ENCODE results near the gene CTAGE8.
"Not testable (repeated sequence)": the region's sequence is repeated elsewhere in the genome, so short reads cannot be mapped to it uniquely, and the experiment has no call there.

The CTAGE8 gene

GRCh38 chr7:144269188-144269587, at the start of gene CTAGE8:
CTAGE8 (minus strand) TSS chr7:144269288; CDS start chr7:144269250, 38 bp downstream.
- not testable (repeated sequence) for DNase-seq (ENCODE audit: low read depth)

- not testable (repeated sequence) for DNase-seq (ENCODE audit: low read depth)
Measured at GRCh38 chr7:144317537-144317936, 48.4 kb upstream of the CTAGE8 start.

- not testable (repeated sequence) for DNase-seq (ENCODE audit: low read depth)
Measured at GRCh38 chr7:144311872-144312469, 42.9 kb upstream of the CTAGE8 start, which contains the start of gene OR2A1. OR2A1 (plus strand) TSS chr7:144312419; CDS start chr7:144318125, 5,706 bp downstream.

GRCh38 chr7:144311218-144311617, 42.1 kb upstream of the CTAGE8 start:
- not testable (repeated sequence) for DNase-seq (ENCODE audit: low read depth)

- DNase-seq (ENCODE audit: low read depth) = not testable (repeated sequence)
Measured at GRCh38 chr7:144309702-144310101, 40.6 kb upstream of the CTAGE8 start.

GRCh38 chr7:144305156-144305555, 36.1 kb upstream of the CTAGE8 start:
- not testable (repeated sequence) for DNase-seq (ENCODE audit: low read depth)

GRCh38 chr7:144303607-144304006, 34.5 kb upstream of the CTAGE8 start:
- DNase-seq (ENCODE audit: low read depth) = not testable (repeated sequence)

GRCh38 chr7:144302578-144303303, 33.7 kb upstream of the CTAGE8 start:
- DNase-seq (ENCODE audit: low read depth) = not testable (repeated sequence)

GRCh38 chr7:144293794-144294499, 24.9 kb upstream of the CTAGE8 start:
- DNase-seq (ENCODE audit: low read depth) = not testable (repeated sequence)

- not testable (repeated sequence) for DNase-seq (ENCODE audit: low read depth)
Measured at GRCh38 chr7:144292384-144293161, 23.5 kb upstream of the CTAGE8 start.

GRCh38 chr7:144291607-144292006, 22.5 kb upstream of the CTAGE8 start:
- DNase-seq (ENCODE audit: low read depth) = not testable (repeated sequence)

GRCh38 chr7:144287171-144287784, 18.2 kb upstream of the CTAGE8 start:
- DNase-seq (ENCODE audit: low read depth) = not testable (repeated sequence)

GRCh38 chr7:144283716-144284115, 14.6 kb upstream of the CTAGE8 start:
- DNase-seq (ENCODE audit: low read depth) = not testable (repeated sequence)

GRCh38 chr7:144282490-144282889, 13.4 kb upstream of the CTAGE8 start:
- not testable (repeated sequence) for DNase-seq (ENCODE audit: low read depth)

GRCh38 chr7:144281981-144282380, 12.9 kb upstream of the CTAGE8 start:
- DNase-seq (ENCODE audit: low read depth) = not testable (repeated sequence)

GRCh38 chr7:144280010-144280409, 10.9 kb upstream of the CTAGE8 start:
- not testable (repeated sequence) for DNase-seq (ENCODE audit: low read depth)

GRCh38 chr7:144275281-144275680, 6.2 kb upstream of the CTAGE8 start:
- not testable (repeated sequence) for DNase-seq (ENCODE audit: low read depth)

GRCh38 chr7:144264692-144265091, 4.4 kb downstream of the CTAGE8 start, which contains the start of gene OR2A7:
OR2A7 (minus strand) TSS chr7:144264792; CDS start chr7:144259628, 5,164 bp downstream.
- not testable (repeated sequence) for DNase-seq (ENCODE audit: low read depth)

- DNase-seq (ENCODE audit: low read depth) = not testable (repeated sequence)
Measured at GRCh38 chr7:144262128-144262527, 7.0 kb downstream of the CTAGE8 start.

GRCh38 chr7:144259067-144259466, 10.0 kb downstream of the CTAGE8 start:
- not testable (repeated sequence) for DNase-seq (ENCODE audit: low read depth)

- no peak for DNase-seq (ENCODE audit: low read depth)
Measured at GRCh38 chr7:144256112-144256511, 13.0 kb downstream of the CTAGE8 start.
